A549 (cell line): ENCODE results near the gene GPR63. TPM values are rescaled to one million over a fixed set of nuclear protein-coding genes. Genes with fewer than 3 reads are reported as not detected.

ENCODE experiments used
- ATAC-seq, 2 experiments: fragments of 200-7000 bp in 1 of 2; fragments of >200 bp in 1 of 2; cut with Nextera tagmentation in 1 of 2; cut with Tn5 transposase in 1 of 2; 3 replicates each; pipeline versions ENCODE4 v1.8.0 to v1.9.1; 2018 to 2020; ENCODE audit warnings: mild to moderate bottlenecking in 1 of 2, moderate library complexity in 1 of 2
- CTCF ChIA-PET: fragments of 300-600 bp; sonication (Branson Sonifier 250); formaldehyde crosslinking; extraction: SDS; loops from one replicate; lab custom pipeline; 2021; ENCODE audit warnings: antibody characterized with exemption, inconsistent platforms; lab: Yijun Ruan, JAX
- POLR2A ChIA-PET: fragments of 350-600 bp; formaldehyde crosslinking; extraction: SDS; loops from one replicate; lab custom pipeline; 2021; ENCODE audit warnings: antibody characterized with exemption, inconsistent platforms; lab: Yijun Ruan, JAX
- DNase-seq, 2 experiments: peaks; one replicate each; pipeline versions ENCODE4 v3.0.0 to v3.0.0-alpha.2; 2011 to 2016; ENCODE audit warnings: low read depth in 1 of 2, low spot score in 1 of 2
- FAIRE-seq: peaks from 2 replicates; lab custom pipeline; 2011; peaks lifted over from hg19 to GRCh38; lab: Jason Lieb, UNC
- H3K27ac ChIP-seq, 2 experiments: fragments of >200 bp; sonication (Bioruptor Twin); formaldehyde crosslinking; 3 replicates each; pipeline ENCODE4 v1.5.1; 2016 to 2017
- H3K4me1 ChIP-seq: fragments of >200 bp; sonication (Bioruptor Twin); formaldehyde crosslinking; 3 replicates; pipeline ENCODE4 v1.6.1; 2016
- H3K4me2 ChIP-seq: fragments of >200 bp; sonication (Bioruptor Twin); formaldehyde crosslinking; 3 replicates; pipeline ENCODE4 v1.6.1; 2016
- H3K4me3 ChIP-seq: fragments of >200 bp; sonication (Bioruptor Twin); formaldehyde crosslinking; 3 replicates; pipeline ENCODE4 v1.5.1; 2016
- H3K9me3 ChIP-seq: fragments of >200 bp; sonication (Bioruptor Twin); formaldehyde crosslinking; 3 replicates; pipeline ENCODE4 v1.6.1; 2016
- ATOH8 ChIP-seq: fragments of 250-450 bp; sonication (Bioruptor Pico); IDR thresholded peaks from 2 replicates; pipeline ENCODE4 v1.5.0; 2020; ENCODE audit warnings: low read depth, mild to moderate bottlenecking, moderate library complexity
- BCL3 ChIP-seq: fragments of >200 bp; sonication (Bioruptor Twin); formaldehyde crosslinking; IDR thresholded peaks from 3 replicates; pipeline ENCODE4 v1.6.1; 2016
- CBX2 ChIP-seq: fragments of 200-600 bp; sonication (generic); IDR thresholded peaks from 2 replicates; pipeline ENCODE4 v1.6.1; 2016; ENCODE audit warnings: low read depth, mild to moderate bottlenecking, borderline replicate concordance
- CBX8 ChIP-seq: fragments of 200-600 bp; sonication (generic); IDR thresholded peaks from 2 replicates; pipeline ENCODE4 v1.6.1; 2016
- EP300 ChIP-seq, 2 experiments: fragments of >200 bp; sonication (Bioruptor Twin); formaldehyde crosslinking; IDR thresholded peaks; 2 replicates in 1 of 2; 3 replicates in 1 of 2; pipeline ENCODE4 v1.6.1; 2016 to 2017
- FOSL2 ChIP-seq, 2 experiments: fragments of 450-650 bp in 1 of 2; fragments of >200 bp in 1 of 2; sonication (Bioruptor Twin) in 1 of 2; formaldehyde crosslinking; IDR thresholded peaks; 2 replicates each; pipeline versions ENCODE4 v1.5.0 to v1.6.1; 2016 to 2020; ENCODE audit warnings: mild to moderate bottlenecking in 1 of 2, moderate library complexity in 1 of 2
- GATA3 ChIP-seq: IDR thresholded peaks from 2 replicates; pipeline ENCODE4 v1.6.1; 2012; ENCODE audit warnings: borderline replicate concordance
- HDAC2 ChIP-seq: fragments of 200-600 bp; sonication (generic); IDR thresholded peaks from 2 replicates; pipeline ENCODE4 v1.6.1; 2016
- HES2 ChIP-seq: fragments of >200 bp; sonication (Bioruptor Twin); formaldehyde crosslinking; IDR thresholded peaks from 2 replicates; pipeline ENCODE4 v1.6.1; 2016
- HEYL ChIP-seq: fragments of 250-450 bp; sonication (Bioruptor Pico); IDR thresholded peaks from 2 replicates; pipeline ENCODE4 v1.8.0; 2021; ENCODE audit warnings: mild to moderate bottlenecking, moderate library complexity
- HMGXB4 ChIP-seq: fragments of 250-450 bp; sonication (Bioruptor Pico); IDR thresholded peaks from 2 replicates; pipeline ENCODE4 v1.5.0; 2021; ENCODE audit warnings: mild to moderate bottlenecking, moderate library complexity, borderline replicate concordance
- HOXA7 ChIP-seq: fragments of 250-450 bp; sonication (Bioruptor Pico); IDR thresholded peaks from 2 replicates; pipeline ENCODE4 v1.5.0; 2020; ENCODE audit warnings: mild to moderate bottlenecking, moderate library complexity
- KDM1A ChIP-seq: fragments of 200-600 bp; sonication (generic); IDR thresholded peaks from 2 replicates; pipeline ENCODE4 v1.6.1; 2016; ENCODE audit warnings: low read depth, mild to moderate bottlenecking
- MAFK ChIP-seq: fragments of 450-650 bp; IDR thresholded peaks from 2 replicates; pipeline ENCODE4 v1.6.1; 2014; ENCODE audit not compliant: partially characterized antibody
- MAZ ChIP-seq: fragments of 150-350 bp; IDR thresholded peaks from 2 replicates; pipeline ENCODE4 v1.6.1; 2014; ENCODE audit warnings: antibody characterized with exemption, low read depth, low read length, borderline replicate concordance
- PBX3 ChIP-seq: IDR thresholded peaks from 2 replicates; pipeline ENCODE4 v1.6.1; 2012
- POLR2A ChIP-seq: IDR thresholded peaks from 2 replicates; pipeline ENCODE4 v1.6.1; 2012; ENCODE audit warnings: mild to moderate bottlenecking, low read length
- RAD21 ChIP-seq, 2 experiments: fragments of >200 bp in 1 of 2; sonication (Bioruptor Twin) in 1 of 2; formaldehyde crosslinking in 1 of 2; IDR thresholded peaks in 1 of 2; conservative IDR thresholded peaks in 1 of 2; 2 replicates in 1 of 2; 3 replicates in 1 of 2; pipeline ENCODE4 v1.6.1; 2012 to 2018; ENCODE audit warnings: inconsistent platforms in 1 of 2
- RCOR1 ChIP-seq: fragments of 150-350 bp; IDR thresholded peaks from 2 replicates; pipeline ENCODE4 v1.6.1; 2014; ENCODE audit warnings: antibody characterized with exemption, low read length, low read depth
- SMC3 ChIP-seq: fragments of >200 bp; sonication (Bioruptor Twin); formaldehyde crosslinking; IDR thresholded peaks from 3 replicates; pipeline ENCODE4 v1.6.1; 2018; ENCODE audit warnings: inconsistent platforms
- SREBF2 ChIP-seq: fragments of 450-650 bp; IDR thresholded peaks from 2 replicates; pipeline ENCODE4 v1.6.1; 2014; ENCODE audit warnings: mild to moderate bottlenecking, moderate library complexity
- TP53 ChIP-seq: fragments of 250-450 bp; sonication (Bioruptor Pico); IDR thresholded peaks from 2 replicates; pipeline ENCODE4 v1.5.0; 2021; ENCODE audit warnings: mild to moderate bottlenecking, moderate library complexity
- ZC3H11A ChIP-seq: fragments of 450-650 bp; IDR thresholded peaks from 2 replicates; pipeline ENCODE4 v1.6.1; 2014; ENCODE audit warnings: antibody characterized with exemption, mild to moderate bottlenecking
- ZNF302 ChIP-seq: fragments of 250-450 bp; sonication (Bioruptor Pico); IDR thresholded peaks from 2 replicates; pipeline ENCODE4 v1.9.0; 2021; ENCODE audit warnings: inconsistent platforms, mild to moderate bottlenecking, moderate library complexity
- WGBS: methylation state at CpG from one replicate; pipeline ENCODE4 v1.1.6; 2017; ENCODE audit errors: missing lambda C conversion rate; 5-methylcytosine and 5-hydroxymethylcytosine counted together
- polyA plus RNA-seq, 4 experiments: library from polyadenylated mRNA; depleted of rRNA in 3 of 4; stranded (reverse); fragments of >200 nt; fragmentation: RNase III in 1 of 4; extraction: RNeasy Plus Mini Kit Qiagen cat#74134 plus additional on column Dnase treatment in 1 of 4; gene quantifications; 2 replicates in 3 of 4; 3 replicates in 1 of 4; pipeline ENCODE4 v1.2.3, GENCODE V29; 2011 to 2017

The GPR63 gene
- polyA plus RNA-seq, 2 of the 4 experiments (the other 2 are of a cell fraction) = 0.48 to 0.67 TPM

- Histone ChIP-seq H3K27ac (no peak overlapping the region), H3K4me3 (no peak overlapping the region), H3K4me2 (no peak overlapping the region), H3K4me1 (no peaks in the 10 kb centered on the region), H3K9me3 (no peaks in the 10 kb centered on the region; the same call in 2 of the 3 replicates)
- no peak for ATAC-seq
- ChIA-PET CTCF (no interaction called here), POLR2A (no interaction called here)
- TF ChIP-seq ZC3H11A (no peak), MAFK (no peak), FOSL2 (IDR thresholded peaks at IDR 0.05) (no peak), FOSL2 (CRISPR knock-in tag; IDR thresholded peaks at IDR 0.05) (no peak), PBX3 (no peak), POLR2A (no peak)
- no peak for DNase-seq
- no peak for FAIRE-seq
Observed at GRCh38 chr6:96861588-96861987, 24.3 kb upstream of the GPR63 start.

GRCh38 chr6:96856856-96857255, 19.6 kb upstream of the GPR63 start:
- WGBS = 0% methylated on average over 1 of the region's 1 CpG
- no peak overlapping the region for H3K27ac ChIP-seq
- H3K4me3 ChIP-seq = no peak overlapping the region
- no peak for DNase-seq
- CTCF ChIA-PET = no interaction called here
- POLR2A ChIA-PET = no interaction called here
- ATAC-seq = no peak
- no peak overlapping the region for H3K4me2 ChIP-seq
- peaks cover 3% of the 10 kb centered on the region; the same call in 1 of the 3 replicates for H3K9me3 ChIP-seq
- no peaks in the 10 kb centered on the region for H3K4me1 ChIP-seq
- no peak for FAIRE-seq
- TF ChIP-seq MAZ = no peak
- TF ChIP-seq HOXA7 = no peak
- no peak for TF ChIP-seq ZC3H11A
- TF ChIP-seq RCOR1 = no peak
- TF ChIP-seq HES2 = no peak
- no peak for TF ChIP-seq SREBF2

GRCh38 chr6:96853083-96853482, 15.8 kb upstream of the GPR63 start:
- POLR2A ChIA-PET = no interaction called here
- Histone ChIP-seq H3K9me3 (0 out of 3 replicates have a peak, but pooled peaks cover 3% of the 10 kb centered on the region), H3K27ac (no peak overlapping the region), H3K4me2 (no peak overlapping the region), H3K4me1 (no peaks in the 10 kb centered on the region), H3K4me3 (no peak overlapping the region)
- WGBS = 17% methylated on average over 2 of the region's 2 CpGs
- ATAC-seq (no peak), FAIRE-seq (no peak), DNase-seq (no peak)
- no peak for TF ChIP-seq KDM1A
- no peak for TF ChIP-seq CBX8
- TF ChIP-seq HEYL = no peak
- TF ChIP-seq RAD21 (conservative IDR thresholded peaks at IDR 0.05 in 1 of 2, IDR thresholded peaks at IDR 0.05 in 1 of 2) = no peak
- no peak for TF ChIP-seq HDAC2
- TF ChIP-seq SMC3 = no peak
- TF ChIP-seq HES2 = no peak
- no peak for TF ChIP-seq HMGXB4 (CRISPR knock-in tag)
- TF ChIP-seq PBX3 = no peak
- no peak for TF ChIP-seq EP300 (IDR thresholded peaks at IDR 0.05)
- no peak for TF ChIP-seq BCL3
- TF ChIP-seq CBX2 = no peak
- TF ChIP-seq TP53 = no peak
- TF ChIP-seq GATA3 = no peak
- no peak for TF ChIP-seq ATOH8 (CRISPR knock-in tag)
- no peak for TF ChIP-seq ZNF302
- no peak for TF ChIP-seq SREBF2
- CTCF ChIA-PET = no interaction called here
